Fibroblast of skin of scalp (primary cell): Measurements from ENCODE around the gene SYT15B. TPM values are rescaled to one million over a fixed set of nuclear protein-coding genes. Genes with fewer than 3 reads are reported as not detected.
"Not testable (repeated sequence)": the region's sequence is repeated elsewhere in the genome, so short reads cannot be mapped to it uniquely, and the experiment has no call there.

Experiments used
- DNase-seq: peaks from one replicate; pipeline ENCODE4 v3.0.0-alpha.2; 2013
- polyA plus RNA-seq, 2 experiments: library from polyadenylated mRNA; unstranded; fragments of 120-200 nt; gene quantifications; one replicate each; pipeline ENCODE4 v1.2.1, GENCODE V29; 2013; ENCODE audit not compliant: insufficient read length in 2 of 2

Gene SYT15B
- polyA plus RNA-seq (2013, experiment 1 of 2; ENCODE audit: insufficient read length), result 2.3 TPM
- polyA plus RNA-seq (2013, experiment 2 of 2; ENCODE audit: insufficient read length), result 1.6 TPM

DNA sequence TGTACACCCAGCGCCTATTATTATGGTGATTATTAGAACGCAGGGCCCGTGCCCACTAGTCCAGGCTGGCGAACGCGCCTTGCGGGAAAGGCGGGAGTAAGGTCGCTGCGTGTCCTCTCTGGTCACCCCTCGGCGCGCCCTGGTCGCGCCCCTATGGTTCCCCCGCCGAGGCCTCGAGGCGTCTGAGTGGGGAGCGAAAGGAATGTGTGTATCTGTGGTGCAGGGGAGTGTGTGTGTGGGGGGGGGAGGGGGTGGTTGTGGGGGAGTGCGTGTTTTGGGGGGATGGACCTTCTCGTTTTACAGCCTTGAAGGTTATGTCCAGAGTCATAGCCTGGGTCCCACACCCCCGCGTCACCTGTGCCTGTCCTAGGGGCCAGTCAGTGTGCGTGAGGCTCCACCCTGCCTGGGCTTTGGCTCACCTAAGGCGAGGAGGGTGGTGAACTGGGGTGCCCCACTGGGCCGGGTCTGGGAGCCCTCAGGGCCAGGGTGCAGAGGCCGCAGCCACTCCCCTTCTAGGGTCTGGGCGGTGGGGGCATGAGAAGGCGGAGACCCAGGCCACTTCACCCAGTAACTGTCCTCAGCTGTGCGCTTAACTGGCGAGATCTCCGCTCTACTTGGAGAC, at the start of gene SYT15B:
Gene SYT15B, minus strand, starts transcription at position 39 of the 622 bp plus-strand sequence. CDS start 952 bp downstream, outside the sequence.
- DNase-seq, result not testable (repeated sequence)

- DNase-seq, result not testable (repeated sequence)
Measured at GRCh38 chr10:47779590-47779989, 16.2 kb upstream of the SYT15B start.

DNA sequence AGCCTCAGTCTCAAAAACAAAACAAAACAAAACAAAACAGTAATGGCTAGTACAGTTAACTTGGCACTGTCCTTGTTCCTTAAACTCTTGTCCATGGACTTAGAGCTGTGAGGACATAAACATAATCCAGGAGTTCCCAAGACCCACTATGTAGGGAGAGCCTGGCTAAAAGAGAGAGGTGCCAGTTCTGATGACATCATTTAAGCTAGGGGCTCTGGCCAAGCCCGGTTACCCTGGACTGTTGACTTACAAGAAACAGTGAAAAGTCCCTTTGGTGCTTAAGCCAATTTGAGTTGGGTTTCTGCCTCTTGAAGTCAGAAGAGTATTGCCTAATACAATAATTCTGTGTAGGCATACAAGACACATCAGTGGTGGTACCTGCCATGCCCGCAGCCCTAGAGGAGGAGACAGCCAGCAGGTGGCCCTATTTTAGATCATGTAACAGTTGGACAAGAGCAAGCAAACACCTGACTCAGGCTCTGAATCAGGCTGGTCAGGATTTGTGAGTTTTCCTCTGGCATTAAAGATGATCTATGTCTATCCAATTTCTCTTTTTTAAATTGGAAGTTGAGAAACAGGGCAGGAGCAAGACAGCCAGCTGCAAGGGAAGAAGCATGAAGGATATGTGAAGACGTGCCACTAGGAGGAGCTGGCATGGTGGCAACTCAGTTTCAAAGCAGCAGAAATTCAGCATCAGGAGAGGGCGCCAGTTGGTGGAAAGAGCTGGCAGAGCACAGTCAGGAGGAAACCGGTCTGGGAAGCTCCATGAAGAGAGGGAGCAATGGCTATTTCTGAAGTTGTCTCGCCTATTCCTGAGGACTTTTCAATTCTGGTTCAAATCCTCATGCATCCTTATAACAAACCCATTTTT, 12.2 kb upstream of the SYT15B start:
- DNase-seq, result peak; percentile 61

- not testable (repeated sequence) for DNase-seq
Measured at GRCh38 chr10:47770745-47771144, 7.4 kb upstream of the SYT15B start.

DNA sequence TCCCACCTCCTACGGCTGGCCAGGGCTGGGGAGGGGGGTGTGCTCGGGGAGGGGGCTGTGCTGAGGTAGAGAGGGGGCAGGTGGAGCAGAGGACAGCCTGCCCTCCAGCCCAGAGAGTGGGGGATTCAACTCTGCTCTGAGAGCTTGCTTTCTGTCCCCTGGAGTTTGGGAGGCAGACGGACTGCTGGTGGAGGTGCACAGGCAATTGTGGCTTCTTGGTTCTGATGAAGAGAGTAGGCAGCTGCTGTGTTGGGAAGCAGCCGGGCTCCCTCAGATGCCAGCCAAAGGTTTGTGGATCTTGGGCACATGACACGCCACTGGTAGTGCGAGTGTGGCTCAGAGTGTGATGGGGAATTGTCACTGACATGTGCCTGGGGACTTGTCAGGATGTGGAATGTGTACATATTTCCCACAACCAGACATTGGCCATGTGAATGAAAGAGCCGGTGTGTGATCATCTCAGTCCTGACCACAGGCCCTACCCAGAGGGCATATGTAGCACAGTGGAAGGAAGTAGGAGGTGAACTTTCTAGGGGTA, 5.3 kb upstream of the SYT15B start:
- DNase-seq, result not testable (repeated sequence)

DNA sequence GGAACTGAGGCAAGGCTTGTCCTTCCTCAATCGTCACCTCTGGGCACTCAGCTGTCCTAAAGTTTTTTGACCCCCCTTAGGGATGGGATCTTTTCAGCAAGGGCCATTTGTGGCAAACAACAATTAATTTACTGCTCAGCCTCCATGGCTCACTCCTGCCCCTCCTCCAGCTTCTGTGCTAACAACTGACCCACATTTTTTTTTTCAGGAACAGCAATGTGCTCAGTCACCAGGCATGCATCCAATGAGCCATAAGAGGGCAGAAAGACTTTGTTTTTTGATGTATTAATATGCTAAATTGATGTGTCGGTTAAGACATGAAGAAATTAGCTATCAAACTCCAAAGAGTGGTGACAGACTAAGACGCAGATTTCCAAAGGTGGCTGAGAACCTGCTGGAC, 4.7 kb upstream of the SYT15B start:
- peak; percentile 68 for DNase-seq

DNA sequence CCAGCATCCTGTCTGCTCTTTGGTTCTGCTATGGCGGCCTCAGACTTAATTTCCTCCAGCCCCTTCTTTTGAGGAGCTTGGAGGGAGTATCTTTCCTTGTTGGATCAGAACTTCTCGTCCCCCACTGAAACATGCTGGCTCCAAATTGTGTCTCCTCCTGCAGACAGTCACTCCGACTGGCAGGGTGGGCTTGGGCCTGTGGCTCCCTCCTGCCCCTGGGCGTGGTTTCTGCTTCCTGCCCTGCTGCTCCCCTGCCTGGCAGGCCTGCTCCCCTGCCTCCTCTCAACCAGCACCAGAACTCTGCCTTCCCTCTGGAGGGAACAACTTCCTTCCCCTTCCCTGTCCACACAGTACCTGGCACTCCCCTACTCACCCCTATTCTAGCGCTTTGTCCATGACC, 3.8 kb upstream of the SYT15B start:
- not testable (repeated sequence) for DNase-seq

- DNase-seq, result not testable (repeated sequence)
Measured at GRCh38 chr10:47765232-47765631, 1.8 kb upstream of the SYT15B start.

DNA sequence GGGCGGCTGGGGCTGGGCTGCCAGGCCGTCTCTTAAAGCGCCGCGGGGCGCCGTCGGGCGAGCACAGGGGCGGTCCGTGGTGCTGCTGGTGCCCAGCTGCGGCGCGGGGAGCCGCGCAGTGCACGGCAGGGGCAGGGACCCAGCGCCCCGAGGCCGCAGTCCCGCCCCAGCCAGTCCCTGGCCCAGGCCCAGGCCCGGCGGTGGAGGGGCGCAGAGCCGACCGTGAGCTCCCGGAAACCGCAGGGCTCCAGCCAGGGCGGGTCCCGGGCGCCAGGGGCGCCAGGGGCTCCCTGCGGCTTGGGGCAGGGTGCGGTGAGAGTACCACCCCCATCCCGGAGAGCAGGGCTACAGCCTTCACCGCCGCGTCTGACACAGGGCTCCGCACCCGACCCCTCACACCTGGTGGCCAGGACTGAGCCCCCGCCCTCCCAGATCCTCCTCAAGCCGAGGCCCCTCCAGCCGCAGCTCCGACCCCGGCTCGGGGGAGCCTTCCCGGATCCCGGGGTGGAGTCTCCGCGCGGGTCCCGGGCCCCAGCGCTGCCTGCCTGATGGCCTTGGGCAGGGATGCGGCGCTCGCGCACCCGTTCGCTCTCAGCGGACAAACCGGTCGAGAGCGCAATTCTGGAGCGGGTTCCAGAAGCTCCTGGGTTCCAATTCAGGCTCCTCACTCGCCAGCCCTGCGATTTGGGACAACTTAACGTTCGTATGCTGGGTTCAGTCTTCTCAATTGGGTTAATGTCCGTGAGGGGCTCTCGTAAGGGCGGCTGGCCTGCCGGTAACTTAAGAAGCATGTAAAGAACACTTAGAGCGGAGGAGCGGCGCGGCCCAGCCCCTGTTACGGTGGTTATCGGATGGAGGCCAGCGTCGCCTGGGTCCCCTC, 478 bp downstream of the SYT15B start:
- DNase-seq, result peak; percentile 3

GRCh38 chr10:47758855-47759254, 4.5 kb downstream of the SYT15B start:
- not testable (repeated sequence) for DNase-seq

- DNase-seq, result not testable (repeated sequence)
Measured at GRCh38 chr10:47756169-47756568, 7.2 kb downstream of the SYT15B start.

- not testable (repeated sequence) for DNase-seq
Measured at GRCh38 chr10:47753871-47754270, 9.5 kb downstream of the SYT15B start.

DNA sequence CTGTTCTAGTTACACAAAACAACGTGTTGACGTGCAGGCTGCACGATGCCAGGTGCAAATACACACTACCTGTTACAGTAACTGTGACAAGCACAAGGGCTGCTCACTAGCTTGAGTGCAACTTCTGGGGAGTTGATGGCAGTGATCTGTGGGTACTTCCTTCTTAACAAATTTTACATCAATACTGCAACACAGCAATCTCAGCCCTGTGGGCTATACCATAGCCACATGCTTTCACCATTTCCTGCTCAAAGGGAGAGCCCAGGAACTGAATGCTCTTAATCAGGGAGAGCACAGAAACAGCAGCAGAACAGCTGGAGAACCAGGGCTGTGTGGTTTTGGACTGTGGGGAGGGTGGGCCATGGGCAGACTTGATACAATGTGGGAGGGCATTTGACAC, 10.2 kb downstream of the SYT15B start:
- DNase-seq, result not testable (repeated sequence)

GRCh38 chr10:47751821-47752220, 11.6 kb downstream of the SYT15B start:
- DNase-seq, result not testable (repeated sequence)

DNA sequence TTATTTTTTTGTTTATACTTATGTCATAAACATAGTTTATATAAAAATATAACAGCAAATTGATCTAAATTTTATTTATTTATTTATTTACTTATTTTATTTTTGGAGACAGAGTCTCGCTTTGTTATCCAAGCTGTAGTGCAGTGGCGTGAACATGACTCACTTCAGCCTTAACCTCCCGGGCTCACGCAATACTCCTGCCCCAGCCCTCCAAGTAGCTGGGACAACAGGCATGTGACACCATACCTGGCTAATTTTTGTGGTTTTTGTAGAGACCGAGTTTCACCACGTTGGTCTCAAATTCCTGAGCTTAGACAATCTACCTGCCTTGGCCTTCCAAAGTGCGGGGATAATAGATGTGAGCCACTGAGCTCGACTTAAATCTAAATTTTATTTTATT, 13.0 kb downstream of the SYT15B start:
- DNase-seq, result not testable (repeated sequence)

- DNase-seq, result peak; percentile 27
Measured at GRCh38 chr10:47746780-47747376, 16.5 kb downstream of the SYT15B start.

GRCh38 chr10:47744881-47745280, 18.5 kb downstream of the SYT15B start:
- DNase-seq, result not testable (repeated sequence)

- peak; percentile 6 for DNase-seq
Measured at GRCh38 chr10:47743611-47744550, 19.5 kb downstream of the SYT15B start.

DNA sequence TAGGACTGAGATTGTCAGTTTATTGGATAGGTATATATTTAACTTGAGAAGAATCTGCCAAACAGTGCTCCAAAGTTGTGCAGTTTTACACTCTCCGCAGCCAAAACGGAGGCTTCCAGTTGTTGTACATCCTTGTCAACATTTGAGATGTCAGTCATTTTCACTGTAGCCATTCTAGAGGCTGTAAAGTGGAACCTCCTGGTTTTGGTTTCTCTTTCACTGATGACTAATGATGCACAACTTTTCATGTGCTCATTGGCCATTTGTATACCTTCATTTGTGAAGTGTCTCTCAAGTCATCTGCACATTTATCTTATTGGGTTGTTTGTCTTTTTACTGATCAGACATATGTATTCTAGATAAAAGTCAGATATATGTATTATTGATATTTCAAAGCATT, 22.5 kb downstream of the SYT15B start:
- DNase-seq, result not testable (repeated sequence)

- DNase-seq, result not testable (repeated sequence)
Measured at GRCh38 chr10:47730911-47731310, 32.5 kb downstream of the SYT15B start.

- DNase-seq, result not testable (repeated sequence)
Measured at GRCh38 chr10:47725740-47726139, 37.7 kb downstream of the SYT15B start.
